HepG2 (cell line): ENCODE data around the gene CCL22. TPM values are rescaled to one million over a fixed set of nuclear protein-coding genes. Genes with fewer than 3 reads are reported as not detected.

Experiments
- ATAC-seq: fragments of 200-7000 bp; cut with Tn5 transposase; 3 replicates; pipeline ENCODE4 v1.9.1; 2020; ENCODE audit warnings: mild to moderate bottlenecking, moderate library complexity
- BruUV-seq: library from RNA; stranded (reverse); fragments of 400-500 nt; replicated peaks from 2 replicates; lab custom pipeline; 2021; lab: Mats Ljungman, UMichigan
- CTCF ChIA-PET: fragments of 300-600 bp; formaldehyde crosslinking; extraction: SDS; loops from one replicate; lab custom pipeline; 2021; ENCODE audit warnings: low total read pairs, inconsistent platforms, low intra/inter-chr PET ratio; lab: Yijun Ruan, JAX
- POLR2A ChIA-PET: fragments of 350-600 bp; sonication (Branson Sonifier 250); formaldehyde crosslinking; loops from one replicate; lab custom pipeline; 2020; ENCODE audit warnings: antibody characterized with exemption, inconsistent platforms; lab: Yijun Ruan, JAX
- DNase-seq: peaks from one replicate; pipeline ENCODE4 v3.0.0-alpha.2; 2015; ENCODE audit warnings: low spot score
- FAIRE-seq: peaks from 3 replicates; lab custom pipeline; 2011; peaks lifted over from hg19 to GRCh38; lab: Jason Lieb, UNC
- H2AFZ ChIP-seq: one replicate; pipeline ENCODE4 v1.6.1; 2011; ENCODE audit warnings: low read length, inconsistent platforms
- H3K27ac ChIP-seq: fragments of 300-600 bp; 3 replicates; pipeline ENCODE4 v1.8.0; 2011; ENCODE audit warnings: mixed run types, mild to moderate bottlenecking, mixed read lengths, low read length, inconsistent platforms; ENCODE audit not compliant: insufficient read depth; ENCODE audit errors: extremely low read length
- H3K27me3 ChIP-seq, 2 experiments: fragments of 200-600 bp in 1 of 2; 2 replicates in 1 of 2; 3 replicates in 1 of 2; pipeline versions ENCODE4 v1.6.0 to v1.8.0; 2011; ENCODE audit warnings: low read length in 2 of 2, mild to moderate bottlenecking in 2 of 2, moderate library complexity in 2 of 2, inconsistent platforms in 1 of 2; ENCODE audit not compliant: insufficient read depth in 2 of 2, control insufficient read depth in 1 of 2
- H3K36me3 ChIP-seq, 2 experiments: fragments of 200-600 bp in 1 of 2; replicated peaks in 1 of 2; 2 replicates in 1 of 2; 3 replicates in 1 of 2; pipeline versions ENCODE4 v1.5.1 to v1.8.0; 2011; ENCODE audit warnings: low read length in 2 of 2, inconsistent platforms in 1 of 2; ENCODE audit not compliant: insufficient read depth in 2 of 2, control insufficient read depth in 1 of 2
- H3K4me1 ChIP-seq: 2 replicates; pipeline ENCODE4 v1.5.1; 2012; ENCODE audit warnings: low read length, inconsistent platforms; ENCODE audit not compliant: insufficient read depth
- H3K4me2 ChIP-seq: 2 replicates; pipeline ENCODE4 v1.6.0; 2011; ENCODE audit warnings: low read depth, low read length, inconsistent platforms
- H3K4me3 ChIP-seq, 3 experiments: fragments of 200-600 bp in 1 of 3; sonication (generic), shearing (Covaris generic) in 1 of 3; replicated peaks in 1 of 3; 2 replicates each; pipeline ENCODE4 v1.5.1; 2011 to 2016; ENCODE audit warnings: low read length in 3 of 3, inconsistent platforms in 2 of 3, low read depth in 2 of 3, mild to moderate bottlenecking in 2 of 3, control low read depth in 1 of 3, mixed read lengths in 1 of 3; ENCODE audit not compliant: insufficient read depth in 1 of 3
- H3K79me2 ChIP-seq: one replicate; pipeline ENCODE4 v1.6.1; 2011; ENCODE audit warnings: low read length, inconsistent platforms; ENCODE audit not compliant: insufficient read depth
- H3K9ac ChIP-seq: 2 replicates; pipeline ENCODE4 v1.6.0; 2011; ENCODE audit warnings: mild to moderate bottlenecking, low read depth, low read length, inconsistent platforms; ENCODE audit not compliant: insufficient read depth
- H3K9me3 ChIP-seq: 2 replicates; pipeline ENCODE4 v1.5.1; 2012; ENCODE audit warnings: mild to moderate bottlenecking, low read length
- H4K20me1 ChIP-seq: 2 replicates; pipeline ENCODE4 v1.6.0; 2011; ENCODE audit warnings: inconsistent platforms, mild to moderate bottlenecking, low read length, moderate library complexity; ENCODE audit not compliant: insufficient read depth
- AGO2 ChIP-seq: fragments of 200-400 bp; formaldehyde crosslinking; optimal IDR thresholded peaks from 2 replicates; pipeline ENCODE3; 2017; ENCODE audit warnings: mild to moderate bottlenecking, low read depth, low read length, moderate library complexity
- GLMP ChIP-seq: sonication (generic); formaldehyde crosslinking; IDR thresholded peaks from 2 replicates; pipeline ENCODE4 v1.9.0; 2021; ENCODE audit warnings: missing genetic modification reagents, mild to moderate bottlenecking, borderline replicate concordance
- GTF2F1 ChIP-seq: fragments of 150-350 bp; IDR thresholded peaks from 2 replicates; pipeline ENCODE4 v1.6.1; 2014; ENCODE audit warnings: low read length
- HCFC1 ChIP-seq: fragments of 150-350 bp; IDR thresholded peaks from 2 replicates; pipeline ENCODE4 v1.6.1; 2014; ENCODE audit warnings: low read depth, low read length
- SMAD9 ChIP-seq: sonication (generic); formaldehyde crosslinking; IDR thresholded peaks from 2 replicates; pipeline ENCODE4 v1.5.1; 2020; ENCODE audit warnings: mild to moderate bottlenecking, missing genetic modification reagents
- TAF1 ChIP-seq: sonication (generic); formaldehyde crosslinking; IDR thresholded peaks from 2 replicates; pipeline ENCODE4 v1.4.0; 2020; ENCODE audit warnings: missing genetic modification reagents
- TEF ChIP-seq: sonication (generic); formaldehyde crosslinking; IDR thresholded peaks from 2 replicates; pipeline ENCODE4 v1.5.0; 2020; ENCODE audit warnings: missing genetic modification reagents
- TP53 ChIP-seq: sonication (generic); formaldehyde crosslinking; conservative IDR thresholded peaks from 2 replicates; pipeline ENCODE4 v1.4.0; 2020; ENCODE audit warnings: missing genetic modification reagents
- ZNF180 ChIP-seq: sonication (generic); formaldehyde crosslinking; IDR thresholded peaks from 2 replicates; pipeline ENCODE4 v1.4.0; 2020; ENCODE audit warnings: low read depth, missing genetic modification reagents, borderline replicate concordance
- ZNF230 ChIP-seq: sonication (generic); formaldehyde crosslinking; IDR thresholded peaks from 2 replicates; pipeline ENCODE4 v1.4.0; 2020; ENCODE audit warnings: mild to moderate bottlenecking, missing genetic modification reagents
- ZNF234 ChIP-seq: sonication (generic); formaldehyde crosslinking; conservative IDR thresholded peaks from 2 replicates; pipeline ENCODE4 v1.5.1; 2020; ENCODE audit warnings: mild to moderate bottlenecking, missing genetic modification reagents
- WGBS: methylation state at CpG from one replicate; pipeline ENCODE4 v1.1.6; 2017; ENCODE audit warnings: low lambda C conversion rate; 5-methylcytosine and 5-hydroxymethylcytosine counted together
- in situ Hi-C: cut with HindIII; loops from 2 replicates; pipeline ENCODE4 v1.10.0; 2017; ENCODE audit warnings: low pct_unique_long_range_greater_than_20kb; ENCODE audit not compliant: extremely low pct_ligation_motif_present
- intact Hi-C: fragments of 100-400 bp; cut with micrococcal nuclease; formaldehyde crosslinking; loops from one replicate; pipeline ENCODE4 v1.10.0; 2022; ENCODE audit not compliant: unreplicated experiment
- polyA plus RNA-seq, 8 experiments: library from polyadenylated mRNA; depleted of rRNA in 3 of 8; stranded (reverse) in 7 of 8; unstranded in 1 of 8; fragments of >200 nt; fragmentation: Illumina TruSeq in 4 of 8; extraction: Trizol in 4 of 8; gene quantifications; 2 replicates each; pipeline versions ENCODE4 v1.2.1 to v1.2.3, GENCODE V29; 2011 to 2016; ENCODE audit warnings: low read depth in 4 of 8, missing spikeins in 1 of 8, mixed read lengths in 1 of 8; ENCODE audit not compliant: insufficient read depth in 1 of 8
- small RNA-seq, 3 experiments: library from RNA; depleted of rRNA; stranded (forward); fragments of <200 nt; gene quantifications; one replicate each; pipeline ENCODE3, GENCODE V24; 2012; ENCODE audit warnings: low read depth in 2 of 3, low replicate concordance in 1 of 3; ENCODE audit not compliant: insufficient read length in 3 of 3, insufficient read depth in 2 of 3
- total RNA-seq, 5 experiments: library from RNA; depleted of rRNA; stranded (reverse); fragments of >200 nt; fragmentation: Illumina TruSeq; extraction: Trizol; gene quantifications; 2 replicates each; pipeline ENCODE4 v1.2.3, GENCODE V29; 2016; ENCODE audit warnings: low read depth in 1 of 5

CCL22 gene
- total and polyA plus RNA-seq, 2 of the 13 experiments (the other 11 are each of a cell fraction or from before 2014, with no cell fraction given) = not detected

GRCh38 chr16:57413733-57414132, 55.1 kb downstream of the CCL22 start:
- no peak overlapping the region for H3K27ac ChIP-seq
- H3K4me3 ChIP-seq = no peak overlapping the region
- in situ Hi-C loops = no loop called here
- no peak overlapping the region for H2AFZ ChIP-seq
- no peaks in the 10 kb centered on the region for H3K79me2 ChIP-seq
- no peak for TF ChIP-seq TP53 (CRISPR knock-in tag)
- no peak for TF ChIP-seq ZNF234 (CRISPR knock-in tag)
- TF ChIP-seq AGO2 = no peak
- no peak for TF ChIP-seq ZNF230 (CRISPR knock-in tag)
- TF ChIP-seq TEF (CRISPR knock-in tag) = no peak
- no peak for TF ChIP-seq SMAD9 (CRISPR knock-in tag)
- TF ChIP-seq TAF1 = no peak
- no peak for TF ChIP-seq ZNF180 (CRISPR knock-in tag)
- TF ChIP-seq GTF2F1 = no peak
- TF ChIP-seq GLMP (CRISPR knock-in tag) = no peak
- TF ChIP-seq HCFC1 = no peak
- H3K9ac ChIP-seq = no peak overlapping the region
- H3K9me3 ChIP-seq = no peaks in the 10 kb centered on the region
- ATAC-seq (no peak), DNase-seq (no peak), FAIRE-seq (no peak)
- no peak overlapping the region for H3K4me2 ChIP-seq
- ChIA-PET CTCF (no interaction called here), POLR2A (interaction anchor here (2.2 kb wide), 1 partner anchor 41 kb away, joined by 7 read pairs; the partner anchor contains the start of gene CX3CL1)
- BruUV-seq = no TSS peak
- H4K20me1 ChIP-seq = no peaks in the 10 kb centered on the region
- H3K36me3 ChIP-seq = no peaks in the 10 kb centered on the region
- 11% methylated on average over 7 of the region's 7 CpGs for WGBS
- intact Hi-C loops = loop anchor here (10.0 kb wide), 1 partner anchor 329 kb away; no protein-coding TSS in a partner anchor
- peaks cover 50% of the 10 kb centered on the region for H3K4me1 ChIP-seq
- peaks cover 10 to 55% of the 10 kb centered on the region in 2 experiments; a peak in 4 of 5 replicates for H3K27me3 ChIP-seq

Small RNA genes within 50 kb of the gene (small RNA-seq; reads per million reads assigned to genes)
- 0 reads per million in 3 experiments for gene AC108081.1

Other genes with a start within 250 kb of the CCL22 start
- 99.8 and 104 TPM in 2 replicates for gene PSME3IP1, start 172.7 kb upstream of the CCL22 start, total RNA-seq (2016; rRNA removed; fragmentation: Illumina TruSeq; extraction: Trizol)
- gene PSME3IP1, start 172.7 kb upstream of the CCL22 start, polyA plus RNA-seq (2011; rRNA removed) = 90.8 and 99.8 TPM in 2 replicates
- 51.7 and 53.4 TPM in 2 replicates for gene RSPRY1, start 172.5 kb upstream of the CCL22 start, total RNA-seq (2016; rRNA removed; fragmentation: Illumina TruSeq; extraction: Trizol)
- gene RSPRY1, start 172.5 kb upstream of the CCL22 start, polyA plus RNA-seq (2011; rRNA removed) = 47.9 and 61.0 TPM in 2 replicates
- 67.6 and 97.1 TPM in 2 replicates for gene ARL2BP, start 113.5 kb upstream of the CCL22 start, total RNA-seq (2016; rRNA removed; fragmentation: Illumina TruSeq; extraction: Trizol)
- 50.8 and 64.3 TPM in 2 replicates for gene ARL2BP, start 113.5 kb upstream of the CCL22 start, polyA plus RNA-seq (2011; rRNA removed)
- gene PLLP, start 74.1 kb upstream of the CCL22 start, total RNA-seq (2016; rRNA removed; fragmentation: Illumina TruSeq; extraction: Trizol) = 39.5 and 60.6 TPM in 2 replicates
- gene PLLP, start 74.1 kb upstream of the CCL22 start, polyA plus RNA-seq (2011; rRNA removed) = 127 and 160 TPM in 2 replicates
- gene CX3CL1, start 13.7 kb downstream of the CCL22 start, total RNA-seq (2016; rRNA removed; fragmentation: Illumina TruSeq; extraction: Trizol) = 23.4 and 57.3 TPM in 2 replicates
- 60.8 and 96.8 TPM in 2 replicates for gene CX3CL1, start 13.7 kb downstream of the CCL22 start, polyA plus RNA-seq (2011; rRNA removed)
- not detected in 2 replicates for gene CCL17, start 46.0 kb downstream of the CCL22 start, total RNA-seq (2016; rRNA removed; fragmentation: Illumina TruSeq; extraction: Trizol)
- not detected in 2 replicates for gene CCL17, start 46.0 kb downstream of the CCL22 start, polyA plus RNA-seq (2011; rRNA removed)
- 89.7 and 113 TPM in 2 replicates for gene CIAPIN1, start 88.6 kb downstream of the CCL22 start, total RNA-seq (2016; rRNA removed; fragmentation: Illumina TruSeq; extraction: Trizol)
- gene CIAPIN1, start 88.6 kb downstream of the CCL22 start, polyA plus RNA-seq (2011; rRNA removed) = 62.4 and 69.3 TPM in 2 replicates
- gene COQ9, start 88.7 kb downstream of the CCL22 start, total RNA-seq (2016; rRNA removed; fragmentation: Illumina TruSeq; extraction: Trizol) = 57.5 and 62.0 TPM in 2 replicates
- gene COQ9, start 88.7 kb downstream of the CCL22 start, polyA plus RNA-seq (2011; rRNA removed) = 104 and 108 TPM in 2 replicates
- gene POLR2C, start 103.9 kb downstream of the CCL22 start, total RNA-seq (2016; rRNA removed; fragmentation: Illumina TruSeq; extraction: Trizol) = 104 and 146 TPM in 2 replicates
- gene POLR2C, start 103.9 kb downstream of the CCL22 start, polyA plus RNA-seq (2011; rRNA removed) = 199 and 216 TPM in 2 replicates
- 52.7 and 55.5 TPM in 2 replicates for gene DOK4, start 127.7 kb downstream of the CCL22 start, total RNA-seq (2016; rRNA removed; fragmentation: Illumina TruSeq; extraction: Trizol)
- gene DOK4, start 127.7 kb downstream of the CCL22 start, polyA plus RNA-seq (2011; rRNA removed) = 70.0 and 92.5 TPM in 2 replicates
- gene CCDC102A, start 177.8 kb downstream of the CCL22 start, total RNA-seq (2016; rRNA removed; fragmentation: Illumina TruSeq; extraction: Trizol) = 0.91 and 2.1 TPM in 2 replicates
- gene CCDC102A, start 177.8 kb downstream of the CCL22 start, polyA plus RNA-seq (2011; rRNA removed) = 2.7 and 2.8 TPM in 2 replicates
- not detected in 2 replicates for gene ADGRG5, start 183.9 kb downstream of the CCL22 start, total RNA-seq (2016; rRNA removed; fragmentation: Illumina TruSeq; extraction: Trizol)
- 0.01 TPM in 1 of 2 replicates, not detected in the other for gene ADGRG5, start 183.9 kb downstream of the CCL22 start, polyA plus RNA-seq (2011; rRNA removed)